Measurements from ENCODE around the gene SHTN1.
A peak's percentile ranks its signal among the peaks of the same experiment; 100 is the strongest.

Gene SHTN1
- long read RNA-seq, full-length matches to known transcripts, result 7 of 7 reads
- long read RNA-seq, partial matches to known transcripts, result 0 of 7 reads
- long read RNA-seq, other reads (novel, unspliced or antisense), result 0 of 7 reads

DNA sequence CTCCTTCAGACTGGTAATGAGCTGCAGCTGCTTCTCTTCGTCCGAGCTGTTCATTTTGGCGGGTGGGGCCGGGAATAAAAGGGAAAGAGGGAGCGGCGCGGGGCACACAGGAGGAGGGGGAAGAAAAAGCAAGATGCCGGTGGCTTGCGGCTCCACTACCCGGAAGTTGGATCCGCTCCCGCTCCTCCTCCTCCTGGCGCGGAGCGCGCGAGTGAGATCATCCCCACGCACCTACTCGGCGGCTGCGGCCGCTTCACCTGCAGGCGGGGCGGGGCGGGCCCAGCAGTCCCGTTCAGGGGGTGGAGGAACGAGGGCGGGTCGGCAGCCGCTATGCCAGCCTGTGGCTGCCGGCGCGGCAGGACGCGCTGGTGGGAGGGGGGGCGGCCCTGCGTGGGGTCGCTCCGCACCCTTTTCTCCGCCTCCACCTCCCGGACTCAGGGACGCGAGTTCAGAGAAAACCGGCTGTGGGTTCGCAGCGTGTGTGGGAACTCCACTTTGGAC is at the start of gene SHTN1:
Gene SHTN1, minus strand, starts transcription at position 162 of the 501 bp plus-strand sequence. Its CDS starts 108 bp downstream, at position 54.
- peak; percentile 35 to 44 for DNase-seq (ENCODE audit: low read depth in 1 of 2, low spot score in 1 of 2)
- no peak within 1 kb of the TSS for H3K27ac ChIP-seq (replicated peaks)
- TF ChIP-seq REST (IDR thresholded peaks at IDR 0.05; ENCODE audit: insufficient replicate concordance, low read depth) (no peak), GABPA (IDR thresholded peaks at IDR 0.05; ENCODE audit: low read depth) (no peak), POLR2AphosphoS5 (IDR thresholded peaks at IDR 0.05; ENCODE audit: low read depth) (no peak), SPI1 (IDR thresholded peaks at IDR 0.05; ENCODE audit: borderline replicate concordance, low read depth) (no peak), CTCF (IDR thresholded peaks at IDR 0.05; ENCODE audit: insufficient read depth, low read length) (no peak)
- peaks cover 12% of the 10 kb centered on the region for H3K27me3 ChIP-seq (ENCODE audit: insufficient read depth, poor library complexity, severe bottlenecking)
- H3K4me3 ChIP-seq (replicated peaks; ENCODE audit: insufficient read depth, low read length), result peak within 1 kb of the TSS; percentile 63

DNA sequence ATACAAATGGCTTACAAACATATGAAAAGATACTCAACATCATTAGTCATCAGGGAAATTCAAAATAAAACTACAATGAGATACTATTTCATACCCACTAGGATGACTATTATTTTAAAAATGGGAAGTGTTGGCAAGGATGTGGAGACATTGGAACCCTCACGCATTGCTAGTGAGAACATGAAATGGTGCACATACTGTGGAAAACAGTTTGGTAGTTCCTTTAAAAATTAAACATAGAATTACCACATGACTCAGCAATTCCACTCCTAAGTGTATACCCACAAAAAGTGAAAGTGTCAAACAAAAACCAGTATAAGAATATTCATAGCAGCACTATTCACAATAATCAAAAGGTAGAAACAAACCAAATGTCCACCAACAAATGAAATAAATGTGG is 48.5 kb upstream of the SHTN1 start:
- TF ChIP-seq CTCF (IDR thresholded peaks at IDR 0.05; ENCODE audit: insufficient read depth, low read length) (no peak), GABPA (IDR thresholded peaks at IDR 0.05; ENCODE audit: low read depth) (no peak), REST (IDR thresholded peaks at IDR 0.05; ENCODE audit: insufficient replicate concordance, low read depth) (no peak), POLR2AphosphoS5 (IDR thresholded peaks at IDR 0.05; ENCODE audit: low read depth) (no peak), SPI1 (IDR thresholded peaks at IDR 0.05; ENCODE audit: borderline replicate concordance, low read depth) (no peak)
- Histone ChIP-seq H3K27me3 (ENCODE audit: insufficient read depth, poor library complexity, severe bottlenecking) (peaks cover 5% of the 10 kb centered on the region), H3K27ac (replicated peaks) (no peak overlapping the region), H3K4me3 (replicated peaks; ENCODE audit: insufficient read depth, low read length) (no peak overlapping the region)
- no peak for DNase-seq (ENCODE audit: low read depth in 1 of 2, low spot score in 1 of 2)

DNA sequence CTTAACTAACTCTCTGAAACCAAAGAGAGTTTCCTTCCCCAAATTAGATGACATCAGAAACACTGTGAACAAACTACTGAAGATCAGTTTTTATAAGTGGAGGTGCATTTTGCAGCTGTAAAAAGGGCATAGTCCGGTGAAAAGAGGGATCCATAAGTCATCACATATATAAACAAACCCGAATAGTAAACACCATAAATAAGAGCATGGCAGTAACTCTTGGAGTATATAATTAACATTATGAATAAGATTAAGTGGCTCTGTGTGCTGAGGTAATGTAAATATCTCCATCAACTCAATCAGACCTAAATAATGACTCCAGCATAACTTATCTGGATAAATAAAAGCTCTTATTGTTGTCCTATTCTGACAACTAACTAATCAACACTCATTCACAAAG is 43.0 kb upstream of the SHTN1 start:
- Histone ChIP-seq H3K27me3 (ENCODE audit: insufficient read depth, poor library complexity, severe bottlenecking) (no peaks in the 10 kb centered on the region), H3K4me3 (replicated peaks; ENCODE audit: insufficient read depth, low read length) (no peak overlapping the region), H3K27ac (replicated peaks) (no peak overlapping the region)
- DNase-seq (ENCODE audit: low read depth in 1 of 2, low spot score in 1 of 2), result no peak
- TF ChIP-seq POLR2AphosphoS5 (IDR thresholded peaks at IDR 0.05; ENCODE audit: low read depth) (no peak), CTCF (IDR thresholded peaks at IDR 0.05; ENCODE audit: insufficient read depth, low read length) (no peak), GABPA (IDR thresholded peaks at IDR 0.05; ENCODE audit: low read depth) (no peak), SPI1 (IDR thresholded peaks at IDR 0.05; ENCODE audit: borderline replicate concordance, low read depth) (no peak), REST (IDR thresholded peaks at IDR 0.05; ENCODE audit: insufficient replicate concordance, low read depth) (no peak)
